Fibroblast of skin of back (primary cell): ENCODE data around the gene AFF1.
"Not testable (repeated sequence)": the region's sequence is repeated elsewhere in the genome, so short reads cannot be mapped to it uniquely, and the experiment has no call there.

Experiments used
- DNase-seq: peaks from one replicate; pipeline ENCODE4 v3.0.0-alpha.2; 2013

Gene AFF1

DNA sequence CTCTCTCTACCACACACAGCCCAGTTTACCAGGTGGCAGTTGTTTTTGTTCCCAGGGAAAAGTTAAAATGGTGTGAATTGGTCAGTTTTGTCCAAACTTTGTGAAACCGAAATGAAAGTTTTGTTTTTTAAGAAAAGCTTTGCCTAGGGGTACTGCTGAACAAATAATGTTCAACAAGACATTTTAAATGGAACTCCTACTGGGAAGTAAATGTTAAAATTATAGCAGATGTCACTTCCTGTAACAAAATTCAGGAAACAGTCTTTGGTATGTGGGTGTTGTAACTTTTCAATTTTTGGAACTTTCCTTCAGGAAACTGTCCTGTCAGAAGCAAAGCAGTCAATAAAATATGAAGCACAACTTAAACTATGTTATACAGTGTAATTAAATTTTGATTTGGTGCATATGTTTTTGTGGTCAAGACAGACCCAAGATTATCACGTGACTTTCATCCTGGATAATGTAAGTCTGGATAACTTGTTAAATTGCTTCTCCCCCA, 79.5 kb downstream of the AFF1 start:
- peak; percentile 35 for DNase-seq

DNA sequence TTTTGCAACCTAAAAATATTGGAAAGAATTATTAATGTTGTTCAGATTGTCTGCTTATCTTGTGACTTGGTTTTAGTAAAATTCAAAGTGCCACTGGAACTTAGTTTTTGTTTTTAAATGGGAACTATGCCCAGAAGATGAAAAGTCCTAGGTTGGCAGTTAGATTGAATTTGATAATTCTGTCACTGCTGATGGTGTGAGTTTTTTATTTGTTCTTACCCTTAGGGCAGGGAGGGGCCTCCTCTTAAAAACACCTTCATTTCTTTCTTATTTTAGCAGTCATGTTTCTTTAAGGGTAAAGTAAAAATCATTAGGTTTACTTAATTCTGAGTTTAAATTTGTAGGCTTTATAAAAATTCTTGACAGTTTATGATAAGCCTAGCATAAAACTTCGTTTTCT, 80.6 kb downstream of the AFF1 start:
- no peak for DNase-seq

DNA sequence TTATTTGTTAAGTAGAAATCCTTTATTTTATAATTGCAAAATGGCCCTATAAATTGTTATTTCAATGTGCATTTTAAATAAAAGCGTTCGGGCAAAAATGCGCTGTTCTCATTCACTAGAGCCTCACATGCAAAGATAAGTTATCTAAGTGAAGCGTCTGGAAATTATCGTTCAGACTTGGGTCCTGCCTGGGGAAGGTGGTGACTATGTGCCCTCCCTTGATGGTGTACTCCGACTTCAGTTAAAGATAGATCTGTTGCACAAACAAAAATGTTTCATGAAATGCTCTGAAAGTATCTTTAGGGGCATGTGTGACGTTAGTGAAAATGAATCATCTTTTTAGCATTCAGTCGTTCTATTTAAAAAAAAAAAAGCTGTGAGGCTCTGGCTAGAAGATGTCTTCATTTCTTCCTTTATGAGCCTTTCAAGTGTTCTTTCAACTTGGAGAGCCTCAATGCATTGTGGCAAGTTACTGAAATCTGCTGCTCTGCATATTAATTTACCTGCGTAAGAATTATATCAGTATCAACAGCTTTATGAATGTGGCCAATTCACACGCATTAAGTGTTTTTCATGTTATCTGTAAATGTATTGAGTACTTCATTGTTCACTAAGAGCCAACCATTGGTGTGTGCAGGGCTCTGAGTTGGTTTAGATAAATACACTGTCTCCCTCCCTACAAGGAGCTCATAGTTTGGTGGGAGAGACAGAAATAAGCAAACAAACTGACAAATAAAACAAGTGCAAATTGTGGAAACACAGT, 83.0 kb downstream of the AFF1 start:
- DNase-seq, result peak; percentile 72

DNA sequence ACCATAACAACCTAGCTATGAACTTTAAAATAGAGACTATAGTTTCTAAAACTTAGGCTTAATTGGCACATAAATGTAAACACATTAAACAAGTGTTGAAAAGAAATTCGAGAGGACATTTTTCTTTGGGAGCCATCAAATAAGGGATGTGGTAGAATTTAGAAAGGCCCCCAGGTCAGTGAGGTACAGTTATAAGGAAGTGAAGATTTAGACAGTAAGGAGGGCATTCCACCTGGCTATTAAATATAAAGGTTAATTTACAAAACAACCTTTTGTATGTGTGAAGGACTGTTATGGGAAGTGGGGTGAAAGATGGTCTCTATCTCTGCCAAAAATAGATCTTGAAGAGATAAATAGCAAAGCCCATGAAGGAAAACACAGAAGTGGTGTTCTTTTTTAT, 83.9 kb downstream of the AFF1 start:
- DNase-seq, result no peak

DNA sequence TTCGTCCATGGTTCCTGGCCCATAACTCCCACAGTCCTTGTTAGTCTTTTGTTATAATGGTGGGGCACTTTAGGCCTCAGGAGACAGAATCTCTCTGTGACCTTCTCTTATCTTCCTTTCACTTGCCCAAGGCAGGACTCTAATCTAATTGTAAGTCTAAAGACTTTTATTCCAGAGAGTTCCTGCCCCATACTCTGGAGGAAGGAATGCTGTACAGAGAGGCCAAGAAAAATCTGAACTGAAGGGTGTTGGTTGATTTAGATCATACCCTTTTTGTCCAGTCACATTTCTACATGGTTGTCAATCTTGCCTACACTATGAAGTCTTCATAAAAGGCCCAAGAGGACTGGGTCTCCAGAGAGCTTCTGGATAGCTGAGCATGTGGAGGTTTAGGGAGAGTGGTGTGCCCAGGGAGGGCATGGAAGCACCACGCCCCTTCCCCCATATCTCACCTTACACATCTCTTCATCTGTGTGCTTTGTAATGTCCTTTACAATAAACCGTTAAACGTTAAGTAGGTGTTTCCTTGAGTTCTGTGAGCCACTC, 84.5 kb downstream of the AFF1 start:
- DNase-seq, result no peak

DNA sequence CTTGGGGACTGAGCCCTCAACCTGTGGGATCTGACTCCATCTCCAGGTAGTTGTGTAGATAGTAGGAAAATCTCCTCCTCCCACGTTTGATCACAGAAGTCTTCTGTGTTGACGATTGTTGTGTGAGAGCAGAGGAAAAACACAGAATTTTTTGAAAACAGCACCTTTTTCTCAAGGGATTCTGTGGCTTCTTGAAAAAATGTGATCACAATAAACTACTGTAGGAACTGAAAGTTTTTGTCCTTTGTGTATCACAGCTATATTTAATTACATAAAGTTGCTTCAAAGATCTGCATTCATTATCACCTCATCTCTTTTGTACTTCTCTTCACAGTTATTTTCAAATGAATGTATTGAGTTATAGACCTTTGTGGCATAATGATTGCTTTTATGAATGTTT, 85.1 kb downstream of the AFF1 start:
- no peak for DNase-seq

DNA sequence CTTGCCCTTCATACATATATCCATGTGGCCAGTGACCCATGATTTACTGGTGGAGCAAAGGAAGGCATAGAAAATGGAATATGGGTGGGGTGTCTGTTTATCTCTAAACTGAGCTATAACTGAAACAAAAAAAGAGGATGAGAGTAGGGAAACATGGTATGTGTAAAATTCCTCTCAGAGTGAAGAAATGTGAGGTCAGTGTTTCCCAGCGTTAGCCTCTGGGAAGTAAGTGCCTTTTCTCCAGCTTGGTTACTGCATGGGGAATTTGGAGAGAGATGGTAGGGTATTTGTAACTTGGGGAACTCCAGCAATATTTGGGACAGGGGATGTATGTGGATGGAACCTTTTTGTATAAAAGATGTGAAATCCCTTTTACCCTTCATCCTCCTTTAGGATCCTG, 89.4 kb downstream of the AFF1 start:
- DNase-seq, result no peak

DNA sequence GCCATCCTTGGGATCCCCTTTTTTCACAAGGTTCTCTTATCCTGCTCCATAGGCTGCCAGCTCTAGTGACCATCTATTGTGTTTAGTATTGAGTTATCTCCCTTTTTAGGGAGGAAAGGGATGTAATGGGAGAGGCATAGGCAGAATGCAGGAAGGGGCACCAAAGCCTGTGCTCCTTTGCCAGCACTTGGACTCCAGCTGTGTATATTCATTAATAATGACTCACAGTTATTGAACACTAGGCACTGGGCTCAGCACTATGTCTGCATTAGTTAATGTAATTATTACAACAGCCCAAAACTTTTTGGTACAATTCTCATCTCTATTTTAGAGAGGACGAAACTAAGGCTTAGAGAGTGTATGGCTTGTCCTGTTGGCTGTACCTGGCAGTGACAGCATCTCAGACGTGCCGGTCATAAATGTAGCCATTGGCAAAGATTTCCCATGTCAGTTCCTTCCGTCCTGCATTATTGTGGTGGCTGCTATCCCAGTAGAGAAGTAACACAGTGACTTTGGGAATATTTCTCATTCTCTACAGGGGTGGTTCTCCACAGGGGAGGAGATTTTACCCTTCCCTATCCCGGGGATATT, 90.3 kb downstream of the AFF1 start:
- DNase-seq, result no peak

DNA sequence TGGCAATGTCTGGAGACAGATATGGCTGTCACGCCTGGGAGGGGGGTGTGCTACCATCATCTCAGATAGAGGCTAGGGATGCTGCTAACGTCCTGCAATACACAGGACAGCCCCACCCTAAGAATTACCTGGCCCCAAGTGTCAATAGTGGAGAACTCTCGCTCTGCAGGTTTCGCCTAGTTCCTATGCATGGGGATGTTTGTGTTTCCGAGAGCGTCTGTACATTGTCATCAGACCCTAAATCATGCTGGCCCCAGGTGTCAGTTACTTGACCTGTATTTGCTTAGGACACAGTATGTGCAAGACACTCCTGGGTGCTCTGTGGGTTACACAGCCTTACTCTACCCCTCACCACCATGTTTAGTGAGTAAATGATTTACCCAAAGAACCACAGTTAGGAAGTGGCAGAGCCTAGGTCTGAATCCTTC, 90.8 kb downstream of the AFF1 start:
- no peak for DNase-seq

DNA sequence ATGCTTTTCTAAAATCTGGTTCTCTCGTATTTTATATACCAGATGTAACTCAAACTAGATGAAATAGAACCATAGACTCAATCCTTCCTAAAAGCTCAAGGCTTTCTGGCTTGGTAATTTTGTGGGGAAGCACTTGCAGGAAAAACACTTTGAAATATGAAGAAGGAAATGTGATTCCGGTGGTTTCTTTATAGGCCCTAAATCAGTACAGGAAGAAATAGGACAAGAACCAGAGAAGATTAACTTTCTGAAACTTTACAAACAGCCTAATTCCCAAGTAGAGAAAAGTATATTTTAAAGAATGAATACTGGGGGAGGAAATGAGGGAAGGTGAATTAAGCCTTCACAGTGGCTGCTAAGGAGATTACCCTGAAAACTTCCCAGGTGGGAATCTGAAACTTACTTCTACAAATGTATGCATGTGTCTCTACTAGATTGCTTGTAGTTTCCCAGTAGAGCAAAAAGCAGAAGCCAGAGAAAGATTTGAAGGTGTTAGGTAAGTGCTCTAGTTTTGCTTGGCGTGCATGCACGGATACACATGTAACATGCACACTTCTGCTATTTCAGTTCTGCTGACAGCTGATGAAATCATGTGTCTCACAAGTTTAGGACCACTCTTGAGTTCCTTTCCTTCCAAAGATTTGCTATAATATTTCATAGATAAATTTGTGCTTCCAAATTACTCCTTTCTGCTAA, 92.1 kb downstream of the AFF1 start:
- no peak for DNase-seq

DNA sequence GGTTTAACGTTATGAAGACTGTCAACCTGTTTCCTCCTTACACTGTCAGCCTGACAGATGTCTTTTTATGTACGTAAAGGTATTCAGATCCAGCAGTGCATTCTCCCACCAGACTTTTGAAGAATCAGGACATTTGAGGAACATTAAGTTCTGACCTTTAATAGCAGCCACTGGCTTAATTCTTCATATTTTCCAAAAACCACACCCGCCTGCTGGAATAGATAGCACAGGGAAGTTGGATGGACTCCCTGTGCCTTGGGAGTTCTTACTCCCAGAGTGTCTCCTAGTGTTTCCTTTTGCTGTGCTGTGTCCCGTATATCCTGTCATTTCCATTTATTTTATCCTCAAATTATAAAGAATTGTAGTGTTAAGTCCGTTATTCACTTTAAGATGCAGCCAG, 94.5 kb downstream of the AFF1 start:
- no peak for DNase-seq

DNA sequence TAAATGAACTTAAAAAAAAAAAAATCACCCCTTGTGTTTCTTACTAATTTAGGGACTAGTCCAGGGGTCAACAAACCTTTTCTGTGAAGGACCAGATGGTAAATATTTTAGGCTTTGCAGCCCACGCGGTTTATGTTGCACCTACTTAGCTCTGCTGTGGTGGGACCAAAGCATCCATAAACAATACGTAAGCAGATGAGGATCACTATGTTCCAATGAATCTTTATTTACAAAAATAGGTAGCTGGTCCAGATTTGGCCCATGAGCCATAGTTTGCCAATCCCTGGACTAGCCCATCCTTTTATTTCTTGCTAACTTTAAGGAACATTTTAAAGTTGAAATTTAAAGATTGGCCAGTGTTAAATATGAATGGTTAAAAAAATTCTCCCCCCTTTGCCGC, 95.3 kb downstream of the AFF1 start:
- no peak for DNase-seq

DNA sequence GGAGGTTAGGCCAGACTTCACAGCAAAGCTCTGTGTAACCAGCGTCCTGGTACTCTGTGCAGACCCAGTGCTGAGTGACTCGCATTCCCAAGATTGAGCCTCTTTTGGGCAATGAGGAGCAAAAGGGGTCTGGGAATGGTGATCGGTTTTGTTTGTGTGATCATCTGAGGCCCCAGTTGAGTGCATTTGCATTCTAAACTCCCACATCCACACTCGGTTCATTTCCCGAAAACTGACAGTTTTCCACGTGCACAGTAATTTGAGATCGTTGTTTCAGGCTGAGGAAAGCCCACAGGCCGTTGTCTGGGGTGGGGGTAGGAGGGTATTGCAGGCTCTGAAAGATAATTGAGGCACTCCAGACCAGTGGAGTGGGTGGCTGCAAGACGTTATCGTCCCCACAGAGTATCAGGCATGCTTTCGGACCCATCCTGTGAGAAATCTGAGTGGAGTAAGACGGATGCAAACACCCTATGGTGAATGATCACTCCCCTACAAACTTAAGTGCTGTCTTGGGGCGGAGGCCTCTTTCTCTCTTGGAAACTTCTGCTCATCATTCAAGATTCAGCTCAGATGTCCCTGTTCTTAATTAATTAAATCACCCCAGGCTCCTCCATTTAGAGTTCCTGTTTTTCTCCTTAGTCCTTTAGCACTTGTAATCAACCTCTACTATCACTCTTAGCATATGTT, 96.1 kb downstream of the AFF1 start:
- DNase-seq, result no peak

DNA sequence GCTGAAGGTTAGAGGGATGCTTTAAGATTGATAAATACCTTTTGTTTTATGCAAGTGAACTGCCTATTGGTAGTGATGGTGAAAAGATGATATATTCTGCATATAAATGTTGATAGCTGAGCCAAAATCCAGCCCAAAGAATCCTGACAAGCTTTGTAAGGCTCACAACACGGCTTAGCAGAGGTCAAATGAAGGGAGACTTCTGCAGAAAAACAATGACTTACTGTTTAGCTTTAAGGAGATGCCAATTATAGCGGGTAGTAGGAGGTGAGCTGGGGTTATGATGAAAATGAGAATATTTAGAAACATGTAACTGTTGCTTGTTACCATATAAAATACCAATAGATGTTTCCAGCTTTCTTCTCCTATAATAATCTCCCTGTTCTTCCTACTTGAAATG, 97.1 kb downstream of the AFF1 start:
- no peak for DNase-seq

DNA sequence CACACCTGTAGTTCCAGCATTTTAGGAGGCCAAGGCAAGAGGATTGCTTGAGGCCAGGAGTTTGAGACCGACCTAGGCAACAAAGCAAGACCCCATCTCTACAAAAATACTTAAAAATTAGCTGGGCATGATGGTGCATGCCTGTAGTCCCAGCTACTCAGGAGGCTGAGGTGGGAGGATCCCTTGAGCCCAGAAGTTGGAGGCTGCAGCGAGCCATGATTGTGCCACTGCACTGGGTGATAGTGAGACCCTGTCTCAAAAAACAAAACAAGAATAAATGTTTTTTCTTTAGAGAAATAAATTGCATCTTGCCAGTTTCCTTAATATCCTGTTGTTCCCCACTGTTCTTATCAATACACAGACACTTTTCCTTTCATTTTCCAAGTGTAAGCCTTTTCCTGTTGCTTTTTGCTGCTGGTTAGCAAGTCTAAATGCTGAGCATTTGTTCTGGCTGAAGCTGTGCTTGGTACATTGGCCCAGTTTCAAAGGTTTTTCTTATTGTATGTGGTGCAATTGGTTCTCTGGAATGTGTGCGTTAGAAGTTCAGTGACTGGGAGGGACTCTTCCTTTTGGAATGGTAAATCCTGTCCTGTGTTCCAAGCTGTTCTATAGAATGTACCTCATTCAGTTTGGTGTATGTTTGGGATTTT, 98.2 kb downstream of the AFF1 start:
- DNase-seq, result peak; percentile 62

DNA sequence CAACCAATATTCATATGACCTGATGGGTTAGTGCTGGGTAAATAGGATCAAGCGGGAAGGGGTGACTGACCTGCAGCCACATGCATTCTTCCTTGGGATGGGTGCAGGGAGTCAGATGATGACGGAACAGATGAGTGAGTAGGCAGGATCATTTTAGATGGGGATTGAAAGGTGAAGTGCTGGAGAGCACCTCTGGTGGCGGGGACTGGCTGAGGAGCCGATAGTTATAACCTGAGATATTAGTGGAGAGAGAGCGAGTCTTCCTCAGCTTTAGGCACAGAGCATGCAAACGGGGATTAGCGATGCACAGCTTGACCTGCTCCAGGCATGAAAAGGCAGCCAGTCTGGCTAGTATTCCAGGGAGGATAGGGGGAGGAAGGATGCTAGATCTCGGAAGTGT, 99.1 kb downstream of the AFF1 start:
- no peak for DNase-seq

DNA sequence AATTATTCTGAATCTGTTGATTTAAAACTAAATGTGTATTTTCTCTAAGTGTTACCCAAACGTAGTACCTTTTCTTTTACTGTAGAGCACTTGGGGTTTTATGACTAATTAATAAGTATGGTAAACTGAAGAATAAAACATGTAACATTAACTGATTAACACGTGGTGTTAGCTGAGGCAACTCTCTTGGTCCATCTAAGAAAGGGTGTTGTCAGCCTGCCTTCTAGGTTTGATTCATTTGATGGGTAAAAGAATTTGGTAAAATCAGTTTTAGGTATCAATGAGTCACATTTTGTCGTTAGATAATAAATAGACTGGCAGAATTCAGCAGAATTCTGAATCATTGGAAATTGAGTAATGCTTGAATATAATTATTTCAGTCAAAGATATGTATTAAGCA, 99.7 kb downstream of the AFF1 start:
- DNase-seq, result no peak

DNA sequence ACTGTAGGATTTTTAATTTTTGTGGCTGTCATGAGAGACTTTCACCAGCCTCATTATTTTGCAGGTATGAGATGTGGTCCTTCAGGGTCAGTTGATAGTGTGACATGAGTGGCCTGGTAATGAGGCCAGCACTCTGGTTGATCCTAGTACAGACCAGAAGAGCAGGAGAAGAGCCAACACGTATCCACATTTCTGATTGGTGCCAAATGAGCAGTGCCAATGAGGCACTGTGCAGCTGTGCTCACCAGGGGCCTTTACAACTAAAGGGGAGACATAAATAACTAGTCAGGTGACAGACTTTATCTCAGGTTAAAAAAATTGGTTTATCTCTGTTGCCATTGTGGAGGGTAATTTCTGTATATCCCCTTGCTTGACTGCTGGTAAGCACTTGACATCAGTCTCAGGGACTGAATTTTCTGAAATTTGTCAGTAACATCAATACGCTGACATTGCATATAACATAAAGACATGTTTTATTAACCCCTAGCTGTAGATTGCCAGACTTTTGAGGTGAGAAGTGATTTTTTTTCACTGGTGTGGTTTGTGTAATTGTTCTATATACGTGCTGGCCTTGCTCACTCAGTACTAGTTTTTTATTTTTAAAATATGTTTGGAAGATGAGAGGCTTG, 101.2 kb downstream of the AFF1 start:
- no peak for DNase-seq

DNA sequence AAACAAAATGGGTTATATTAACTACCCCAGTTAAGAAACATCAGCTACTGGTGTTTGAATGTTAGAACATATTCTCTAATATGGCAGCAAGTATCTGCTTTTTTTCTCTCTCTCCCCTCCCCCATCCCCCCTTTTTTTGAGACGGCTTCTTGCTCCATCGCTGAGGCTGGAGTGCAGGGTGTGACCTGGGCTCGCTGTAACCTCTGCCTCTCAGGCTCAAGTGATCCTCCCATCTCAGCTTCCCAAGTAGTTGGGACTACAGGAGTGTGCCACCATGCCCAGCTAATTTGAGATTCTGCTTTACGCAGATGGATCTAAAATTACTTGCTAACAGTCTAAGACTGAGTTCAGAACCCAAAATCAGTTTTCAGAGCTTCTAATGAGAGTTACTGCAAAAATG, 101.9 kb downstream of the AFF1 start:
- no peak for DNase-seq

DNA sequence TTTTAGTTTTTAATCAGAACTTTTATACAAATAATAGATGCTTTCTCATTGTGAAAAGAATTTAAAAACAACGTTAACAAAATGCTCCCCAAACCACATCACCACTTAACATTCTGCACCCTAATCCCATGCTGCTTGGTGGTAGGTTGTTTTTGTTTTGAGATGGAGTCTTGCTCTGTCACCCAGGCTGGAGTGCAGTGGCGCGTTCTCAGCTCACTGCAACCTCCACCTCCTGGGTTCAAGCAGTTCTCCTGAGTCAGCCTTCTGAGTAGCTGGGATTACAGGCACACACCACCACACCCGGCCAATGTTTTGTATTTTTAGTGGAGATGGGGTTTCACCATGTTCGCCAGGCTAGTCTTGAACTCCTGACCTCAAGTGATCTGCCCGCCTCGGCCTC, 102.4 kb downstream of the AFF1 start:
- not testable (repeated sequence) for DNase-seq

DNA sequence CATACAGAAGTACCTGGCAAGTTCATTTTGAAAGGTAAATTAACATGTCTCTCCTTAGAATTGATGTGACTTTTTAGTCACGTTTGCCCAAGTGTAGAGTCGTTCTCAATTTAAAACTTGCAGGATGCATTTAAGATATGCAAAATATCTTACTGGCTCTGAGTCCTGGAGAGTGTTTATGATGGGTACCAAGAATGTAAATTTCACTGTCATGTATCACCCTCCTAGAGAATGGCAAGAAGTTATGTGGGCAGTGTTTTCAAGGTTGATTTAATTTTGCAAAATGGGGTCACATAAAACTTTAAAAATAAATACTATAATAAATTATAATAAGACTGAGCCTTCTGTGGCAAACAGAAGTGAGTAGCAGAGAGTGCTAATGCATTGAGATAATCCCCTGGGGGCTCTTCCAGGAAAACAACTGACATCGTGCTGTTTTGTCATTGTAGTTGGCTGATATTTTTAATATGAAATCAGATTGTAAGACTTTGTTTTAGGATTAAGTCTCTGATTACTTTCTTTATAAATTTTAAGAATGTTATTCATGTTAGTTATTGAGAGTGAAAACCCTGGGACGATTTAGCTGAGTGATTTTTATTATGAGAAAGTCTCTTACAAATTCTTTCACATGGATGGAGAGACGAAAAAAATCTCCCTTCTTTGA, 103.0 kb downstream of the AFF1 start:
- no peak for DNase-seq
